Fibroblast of skin of back (primary cell): ENCODE data around the gene PTPRE.

Experiments
- DNase-seq: peaks from one replicate; pipeline ENCODE4 v3.0.0-alpha.2; 2013

The PTPRE gene

GRCh38 chr10:127928021-127928806 lies 21.3 kb downstream of the PTPRE start:
- DNase-seq = no peak

GRCh38 chr10:127932521-127933270 lies 25.8 kb downstream of the PTPRE start:
- no peak for DNase-seq

- DNase-seq = no peak
Observed at GRCh38 chr10:127933271-127933670, 26.4 kb downstream of the PTPRE start.

- no peak for DNase-seq
Observed at GRCh38 chr10:127934383-127934782, 27.5 kb downstream of the PTPRE start.

- DNase-seq = no peak
Observed at GRCh38 chr10:127935071-127935561, 28.2 kb downstream of the PTPRE start.

- no peak for DNase-seq
Observed at GRCh38 chr10:127937069-127937468, 30.2 kb downstream of the PTPRE start.

- no peak for DNase-seq
Observed at GRCh38 chr10:127937915-127938463, 31.1 kb downstream of the PTPRE start.

GRCh38 chr10:127939786-127940330 lies 33.0 kb downstream of the PTPRE start:
- no peak for DNase-seq

- DNase-seq = no peak
Observed at GRCh38 chr10:127940866-127941640, 34.1 kb downstream of the PTPRE start.

GRCh38 chr10:127942811-127943210 lies 35.9 kb downstream of the PTPRE start:
- DNase-seq = no peak

GRCh38 chr10:127943336-127943910 lies 36.5 kb downstream of the PTPRE start:
- DNase-seq = no peak

- DNase-seq = no peak
Observed at GRCh38 chr10:127944256-127944655, 37.4 kb downstream of the PTPRE start.

- DNase-seq = peak; percentile 34
Observed at GRCh38 chr10:127945341-127945758, 38.4 kb downstream of the PTPRE start.

- no peak for DNase-seq
Observed at GRCh38 chr10:127945948-127946711, 39.2 kb downstream of the PTPRE start.

- no peak for DNase-seq
Observed at GRCh38 chr10:127947211-127947610, 40.3 kb downstream of the PTPRE start.

- no peak for DNase-seq
Observed at GRCh38 chr10:127948791-127949190, 41.9 kb downstream of the PTPRE start.

GRCh38 chr10:127949831-127950230 lies 42.9 kb downstream of the PTPRE start:
- DNase-seq = no peak

- no peak for DNase-seq
Observed at GRCh38 chr10:127951861-127952574, 45.1 kb downstream of the PTPRE start.

GRCh38 chr10:127952575-127952869 lies 45.6 kb downstream of the PTPRE start:
- DNase-seq = no peak

GRCh38 chr10:127952918-127953317 lies 46.0 kb downstream of the PTPRE start:
- no peak for DNase-seq

- no peak for DNase-seq
Observed at GRCh38 chr10:127953876-127954275, 47.0 kb downstream of the PTPRE start.
